GM12878 (cell line): ENCODE measurements around the gene MAN2B2. TPM values are rescaled to one million over a fixed set of nuclear protein-coding genes. Genes with fewer than 3 reads are reported as not detected.

ENCODE experiments used
- CHD4 ChIP-seq: fragments of 200-600 bp; sonication (generic); IDR thresholded peaks from 2 replicates; pipeline ENCODE4 v1.6.1; 2016; ENCODE audit warnings: mild to moderate bottlenecking
- HDAC2 ChIP-seq: fragments of 200-600 bp; sonication (generic); IDR thresholded peaks from 2 replicates; pipeline ENCODE4 v1.6.1; 2017
- KAT2A ChIP-seq: conservative IDR thresholded peaks from 2 replicates; pipeline ENCODE4 v1.6.1; 2011; ENCODE audit warnings: low read depth, low read length; ENCODE audit not compliant: control insufficient read depth
- KLF5 ChIP-seq: fragments of 450-650 bp; IDR thresholded peaks from 2 replicates; pipeline ENCODE4 v1.6.1; 2014; ENCODE audit warnings: mild to moderate bottlenecking; ENCODE audit not compliant: partially characterized antibody
- MYB ChIP-seq: fragments of 150-350 bp; IDR thresholded peaks from 2 replicates; pipeline ENCODE4 v1.6.1; 2014; ENCODE audit warnings: mild to moderate bottlenecking, low read depth, low read length, borderline replicate concordance
- RB1 ChIP-seq: fragments of 450-650 bp; formaldehyde crosslinking; IDR thresholded peaks from 2 replicates; pipeline ENCODE4 v1.6.1; 2017; ENCODE audit warnings: mild to moderate bottlenecking, borderline replicate concordance
- ZNF622 ChIP-seq: fragments of 450-650 bp; IDR thresholded peaks from 2 replicates; pipeline ENCODE4 v1.6.1; 2017; ENCODE audit warnings: mild to moderate bottlenecking, inconsistent platforms
- ZSCAN29 ChIP-seq: fragments of 450-650 bp; IDR thresholded peaks from 2 replicates; pipeline ENCODE4 v1.6.1; 2017; ENCODE audit warnings: mild to moderate bottlenecking, moderate library complexity
- polyA plus RNA-seq, 11 experiments: library from polyadenylated mRNA; depleted of rRNA in 4 of 11; unstranded in 6 of 11; stranded (reverse) in 5 of 11; fragments of >200 nt; fragmentation: Nextera tagmentation in 4 of 11; fragmentation: Illumina TruSeq in 1 of 11; extraction: Ambion mirVana in 4 of 11; extraction: Trizol in 1 of 11; gene quantifications; 1 replicate in 1 of 11; 2 replicates in 10 of 11; pipeline versions ENCODE4 v1.2.1 to v1.2.3, GENCODE V29; 2011 to 2016; ENCODE audit warnings: inconsistent platforms in 2 of 11, missing spikeins in 2 of 11, low read depth in 1 of 11
- total RNA-seq, 4 experiments: library from RNA; depleted of rRNA in 3 of 4; stranded (reverse); fragments of >200 nt in 3 of 4; fragmentation: Illumina TruSeq in 1 of 4; extraction: Trizol in 1 of 4; gene quantifications; 2 replicates each; pipeline versions ENCODE4 v1.2.1 to v1.2.3, GENCODE V29; 2013 to 2021
- TF ChIP-seq, protein P1 (sequence below): fragments of 450-650 bp; IDR thresholded peaks from 2 replicates; pipeline ENCODE4 v1.6.1; 2018; ENCODE audit warnings: mild to moderate bottlenecking, low read depth, moderate library complexity; ENCODE audit not compliant: partially characterized antibody
- TF ChIP-seq, protein P2 (sequence below): fragments of 450-650 bp; formaldehyde crosslinking; IDR thresholded peaks from 2 replicates; pipeline ENCODE4 v1.4.0; 2020; ENCODE audit warnings: mild to moderate bottlenecking, moderate library complexity
- TF ChIP-seq, protein P3 (sequence below): fragments of 450-650 bp; IDR thresholded peaks from 2 replicates; pipeline ENCODE4 v1.6.1; 2017; ENCODE audit warnings: antibody characterized with exemption, mild to moderate bottlenecking, moderate library complexity
- TF ChIP-seq, protein P4 (sequence below), 3 experiments: IDR thresholded peaks in 2 of 3; conservative IDR thresholded peaks in 1 of 3; 2 replicates each; pipeline ENCODE4 v1.5.1; 2011; ENCODE audit warnings: low read depth in 3 of 3, low read length in 3 of 3, mild to moderate bottlenecking in 3 of 3, control low read depth in 2 of 3, moderate library complexity in 2 of 3, inconsistent platforms in 1 of 3, mixed read lengths in 1 of 3; ENCODE audit not compliant: control insufficient read depth in 2 of 3, insufficient read depth in 1 of 3; ENCODE audit errors: extremely low read depth in 1 of 3
- TF ChIP-seq, protein P5 (sequence below): IDR thresholded peaks from 2 replicates; pipeline ENCODE4 v1.6.1; 2011; ENCODE audit warnings: borderline replicate concordance, low read depth, mild to moderate bottlenecking, moderate library complexity, low read length; ENCODE audit not compliant: insufficient read depth, poor library complexity, severe bottlenecking

The MAN2B2 gene
- total and polyA plus RNA-seq, 10 of the 15 experiments (the other 5 are each of a cell fraction or from before 2014, with no cell fraction given) = 0.47 to 14.5 (median 7.0) TPM

DNA sequence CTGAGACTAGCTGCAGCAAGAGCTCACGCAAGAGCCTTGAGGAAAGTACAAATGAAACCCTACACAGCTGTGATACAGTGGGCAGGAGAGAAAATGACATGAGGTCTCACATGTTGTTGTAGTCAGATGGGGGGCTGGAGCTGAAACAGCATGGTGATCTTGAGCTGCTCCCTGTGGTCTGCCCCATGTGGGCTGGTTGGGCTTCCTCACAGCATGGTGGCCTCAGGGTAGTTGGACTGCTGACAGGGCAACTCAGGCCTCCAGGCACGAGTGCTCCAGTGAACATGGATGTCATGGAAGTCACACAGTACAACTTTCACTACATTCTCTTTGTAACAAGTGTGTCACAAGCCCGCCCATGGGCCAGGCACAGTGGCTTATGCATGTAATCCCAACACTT, 3.4 kb upstream of the MAN2B2 start (continued):
- TF ChIP-seq, protein P1, sequence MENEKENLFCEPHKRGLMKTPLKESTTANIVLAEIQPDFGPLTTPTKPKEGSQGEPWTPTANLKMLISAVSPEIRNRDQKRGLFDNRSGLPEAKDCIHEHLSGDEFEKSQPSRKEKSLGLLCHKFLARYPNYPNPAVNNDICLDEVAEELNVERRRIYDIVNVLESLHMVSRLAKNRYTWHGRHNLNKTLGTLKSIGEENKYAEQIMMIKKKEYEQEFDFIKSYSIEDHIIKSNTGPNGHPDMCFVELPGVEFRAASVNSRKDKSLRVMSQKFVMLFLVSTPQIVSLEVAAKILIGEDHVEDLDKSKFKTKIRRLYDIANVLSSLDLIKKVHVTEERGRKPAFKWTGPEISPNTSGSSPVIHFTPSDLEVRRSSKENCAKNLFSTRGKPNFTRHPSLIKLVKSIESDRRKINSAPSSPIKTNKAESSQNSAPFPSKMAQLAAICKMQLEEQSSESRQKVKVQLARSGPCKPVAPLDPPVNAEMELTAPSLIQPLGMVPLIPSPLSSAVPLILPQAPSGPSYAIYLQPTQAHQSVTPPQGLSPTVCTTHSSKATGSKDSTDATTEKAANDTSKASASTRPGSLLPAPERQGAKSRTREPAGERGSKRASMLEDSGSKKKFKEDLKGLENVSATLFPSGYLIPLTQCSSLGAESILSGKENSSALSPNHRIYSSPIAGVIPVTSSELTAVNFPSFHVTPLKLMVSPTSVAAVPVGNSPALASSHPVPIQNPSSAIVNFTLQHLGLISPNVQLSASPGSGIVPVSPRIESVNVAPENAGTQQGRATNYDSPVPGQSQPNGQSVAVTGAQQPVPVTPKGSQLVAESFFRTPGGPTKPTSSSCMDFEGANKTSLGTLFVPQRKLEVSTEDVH = no peak
- TF ChIP-seq, protein P2, sequence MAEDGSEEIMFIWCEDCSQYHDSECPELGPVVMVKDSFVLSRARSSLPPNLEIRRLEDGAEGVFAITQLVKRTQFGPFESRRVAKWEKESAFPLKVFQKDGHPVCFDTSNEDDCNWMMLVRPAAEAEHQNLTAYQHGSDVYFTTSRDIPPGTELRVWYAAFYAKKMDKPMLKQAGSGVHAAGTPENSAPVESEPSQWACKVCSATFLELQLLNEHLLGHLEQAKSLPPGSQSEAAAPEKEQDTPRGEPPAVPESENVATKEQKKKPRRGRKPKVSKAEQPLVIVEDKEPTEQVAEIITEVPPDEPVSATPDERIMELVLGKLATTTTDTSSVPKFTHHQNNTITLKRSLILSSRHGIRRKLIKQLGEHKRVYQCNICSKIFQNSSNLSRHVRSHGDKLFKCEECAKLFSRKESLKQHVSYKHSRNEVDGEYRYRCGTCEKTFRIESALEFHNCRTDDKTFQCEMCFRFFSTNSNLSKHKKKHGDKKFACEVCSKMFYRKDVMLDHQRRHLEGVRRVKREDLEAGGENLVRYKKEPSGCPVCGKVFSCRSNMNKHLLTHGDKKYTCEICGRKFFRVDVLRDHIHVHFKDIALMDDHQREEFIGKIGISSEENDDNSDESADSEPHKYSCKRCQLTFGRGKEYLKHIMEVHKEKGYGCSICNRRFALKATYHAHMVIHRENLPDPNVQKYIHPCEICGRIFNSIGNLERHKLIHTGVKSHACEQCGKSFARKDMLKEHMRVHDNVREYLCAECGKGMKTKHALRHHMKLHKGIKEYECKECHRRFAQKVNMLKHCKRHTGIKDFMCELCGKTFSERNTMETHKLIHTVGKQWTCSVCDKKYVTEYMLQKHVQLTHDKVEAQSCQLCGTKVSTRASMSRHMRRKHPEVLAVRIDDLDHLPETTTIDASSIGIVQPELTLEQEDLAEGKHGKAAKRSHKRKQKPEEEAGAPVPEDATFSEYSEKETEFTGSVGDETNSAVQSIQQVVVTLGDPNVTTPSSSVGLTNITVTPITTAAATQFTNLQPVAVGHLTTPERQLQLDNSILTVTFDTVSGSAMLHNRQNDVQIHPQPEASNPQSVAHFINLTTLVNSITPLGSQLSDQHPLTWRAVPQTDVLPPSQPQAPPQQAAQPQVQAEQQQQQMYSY = no peak
- TF ChIP-seq RB1 (no peak), KLF5 (no peak), ZSCAN29 (no peak), MYB (no peak), CHD4 (no peak), KAT2A (no peak), HDAC2 (no peak), ZNF622 (no peak)
- TF ChIP-seq, protein P3, sequence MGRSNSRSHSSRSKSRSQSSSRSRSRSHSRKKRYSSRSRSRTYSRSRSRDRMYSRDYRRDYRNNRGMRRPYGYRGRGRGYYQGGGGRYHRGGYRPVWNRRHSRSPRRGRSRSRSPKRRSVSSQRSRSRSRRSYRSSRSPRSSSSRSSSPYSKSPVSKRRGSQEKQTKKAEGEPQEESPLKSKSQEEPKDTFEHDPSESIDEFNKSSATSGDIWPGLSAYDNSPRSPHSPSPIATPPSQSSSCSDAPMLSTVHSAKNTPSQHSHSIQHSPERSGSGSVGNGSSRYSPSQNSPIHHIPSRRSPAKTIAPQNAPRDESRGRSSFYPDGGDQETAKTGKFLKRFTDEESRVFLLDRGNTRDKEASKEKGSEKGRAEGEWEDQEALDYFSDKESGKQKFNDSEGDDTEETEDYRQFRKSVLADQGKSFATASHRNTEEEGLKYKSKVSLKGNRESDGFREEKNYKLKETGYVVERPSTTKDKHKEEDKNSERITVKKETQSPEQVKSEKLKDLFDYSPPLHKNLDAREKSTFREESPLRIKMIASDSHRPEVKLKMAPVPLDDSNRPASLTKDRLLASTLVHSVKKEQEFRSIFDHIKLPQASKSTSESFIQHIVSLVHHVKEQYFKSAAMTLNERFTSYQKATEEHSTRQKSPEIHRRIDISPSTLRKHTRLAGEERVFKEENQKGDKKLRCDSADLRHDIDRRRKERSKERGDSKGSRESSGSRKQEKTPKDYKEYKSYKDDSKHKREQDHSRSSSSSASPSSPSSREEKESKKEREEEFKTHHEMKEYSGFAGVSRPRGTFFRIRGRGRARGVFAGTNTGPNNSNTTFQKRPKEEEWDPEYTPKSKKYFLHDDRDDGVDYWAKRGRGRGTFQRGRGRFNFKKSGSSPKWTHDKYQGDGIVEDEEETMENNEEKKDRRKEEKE = no peak
- TF ChIP-seq, protein P4, sequence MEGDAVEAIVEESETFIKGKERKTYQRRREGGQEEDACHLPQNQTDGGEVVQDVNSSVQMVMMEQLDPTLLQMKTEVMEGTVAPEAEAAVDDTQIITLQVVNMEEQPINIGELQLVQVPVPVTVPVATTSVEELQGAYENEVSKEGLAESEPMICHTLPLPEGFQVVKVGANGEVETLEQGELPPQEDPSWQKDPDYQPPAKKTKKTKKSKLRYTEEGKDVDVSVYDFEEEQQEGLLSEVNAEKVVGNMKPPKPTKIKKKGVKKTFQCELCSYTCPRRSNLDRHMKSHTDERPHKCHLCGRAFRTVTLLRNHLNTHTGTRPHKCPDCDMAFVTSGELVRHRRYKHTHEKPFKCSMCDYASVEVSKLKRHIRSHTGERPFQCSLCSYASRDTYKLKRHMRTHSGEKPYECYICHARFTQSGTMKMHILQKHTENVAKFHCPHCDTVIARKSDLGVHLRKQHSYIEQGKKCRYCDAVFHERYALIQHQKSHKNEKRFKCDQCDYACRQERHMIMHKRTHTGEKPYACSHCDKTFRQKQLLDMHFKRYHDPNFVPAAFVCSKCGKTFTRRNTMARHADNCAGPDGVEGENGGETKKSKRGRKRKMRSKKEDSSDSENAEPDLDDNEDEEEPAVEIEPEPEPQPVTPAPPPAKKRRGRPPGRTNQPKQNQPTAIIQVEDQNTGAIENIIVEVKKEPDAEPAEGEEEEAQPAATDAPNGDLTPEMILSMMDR (IDR thresholded peaks at IDR 0.05 in 2 of 3, conservative IDR thresholded peaks at IDR 0.05 in 1 of 3; ENCODE audit: control insufficient read depth in 2 of 3, extremely low read depth in 1 of 3, insufficient read depth in 1 of 3, low read depth in 3 of 3, low read length in 3 of 3) = no peak
- TF ChIP-seq, protein P5, sequence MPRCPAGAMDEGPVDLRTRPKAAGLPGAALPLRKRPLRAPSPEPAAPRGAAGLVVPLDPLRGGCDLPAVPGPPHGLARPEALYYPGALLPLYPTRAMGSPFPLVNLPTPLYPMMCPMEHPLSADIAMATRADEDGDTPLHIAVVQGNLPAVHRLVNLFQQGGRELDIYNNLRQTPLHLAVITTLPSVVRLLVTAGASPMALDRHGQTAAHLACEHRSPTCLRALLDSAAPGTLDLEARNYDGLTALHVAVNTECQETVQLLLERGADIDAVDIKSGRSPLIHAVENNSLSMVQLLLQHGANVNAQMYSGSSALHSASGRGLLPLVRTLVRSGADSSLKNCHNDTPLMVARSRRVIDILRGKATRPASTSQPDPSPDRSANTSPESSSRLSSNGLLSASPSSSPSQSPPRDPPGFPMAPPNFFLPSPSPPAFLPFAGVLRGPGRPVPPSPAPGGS = no peak
